KOPT-K1 (cell line): ENCODE data around the gene FUBP3.

Experiments
- H3K27ac ChIP-seq: fragments of 200-600 bp; sonication (generic); 2 replicates; pipeline ENCODE4 v1.5.1; 2016; ENCODE audit warnings: antibody characterized with exemption, mild to moderate bottlenecking, low read depth, low read length; ENCODE audit not compliant: poor library complexity, severe bottlenecking
- H3K36me3 ChIP-seq: fragments of 200-600 bp; sonication (generic); 2 replicates; pipeline ENCODE4 v1.5.1; 2017; ENCODE audit warnings: antibody characterized with exemption, mild to moderate bottlenecking, low read length, moderate library complexity; ENCODE audit not compliant: insufficient read depth
- H3K9me3 ChIP-seq: fragments of 200-600 bp; sonication (generic); 2 replicates; pipeline ENCODE4 v1.5.1; 2017; ENCODE audit warnings: antibody characterized with exemption, low read length, mild to moderate bottlenecking; ENCODE audit not compliant: insufficient read depth, poor library complexity, severe bottlenecking

FUBP3 gene, protein sequence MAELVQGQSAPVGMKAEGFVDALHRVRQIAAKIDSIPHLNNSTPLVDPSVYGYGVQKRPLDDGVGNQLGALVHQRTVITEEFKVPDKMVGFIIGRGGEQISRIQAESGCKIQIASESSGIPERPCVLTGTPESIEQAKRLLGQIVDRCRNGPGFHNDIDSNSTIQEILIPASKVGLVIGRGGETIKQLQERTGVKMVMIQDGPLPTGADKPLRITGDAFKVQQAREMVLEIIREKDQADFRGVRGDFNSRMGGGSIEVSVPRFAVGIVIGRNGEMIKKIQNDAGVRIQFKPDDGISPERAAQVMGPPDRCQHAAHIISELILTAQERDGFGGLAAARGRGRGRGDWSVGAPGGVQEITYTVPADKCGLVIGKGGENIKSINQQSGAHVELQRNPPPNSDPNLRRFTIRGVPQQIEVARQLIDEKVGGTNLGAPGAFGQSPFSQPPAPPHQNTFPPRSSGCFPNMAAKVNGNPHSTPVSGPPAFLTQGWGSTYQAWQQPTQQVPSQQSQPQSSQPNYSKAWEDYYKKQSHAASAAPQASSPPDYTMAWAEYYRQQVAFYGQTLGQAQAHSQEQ

DNA sequence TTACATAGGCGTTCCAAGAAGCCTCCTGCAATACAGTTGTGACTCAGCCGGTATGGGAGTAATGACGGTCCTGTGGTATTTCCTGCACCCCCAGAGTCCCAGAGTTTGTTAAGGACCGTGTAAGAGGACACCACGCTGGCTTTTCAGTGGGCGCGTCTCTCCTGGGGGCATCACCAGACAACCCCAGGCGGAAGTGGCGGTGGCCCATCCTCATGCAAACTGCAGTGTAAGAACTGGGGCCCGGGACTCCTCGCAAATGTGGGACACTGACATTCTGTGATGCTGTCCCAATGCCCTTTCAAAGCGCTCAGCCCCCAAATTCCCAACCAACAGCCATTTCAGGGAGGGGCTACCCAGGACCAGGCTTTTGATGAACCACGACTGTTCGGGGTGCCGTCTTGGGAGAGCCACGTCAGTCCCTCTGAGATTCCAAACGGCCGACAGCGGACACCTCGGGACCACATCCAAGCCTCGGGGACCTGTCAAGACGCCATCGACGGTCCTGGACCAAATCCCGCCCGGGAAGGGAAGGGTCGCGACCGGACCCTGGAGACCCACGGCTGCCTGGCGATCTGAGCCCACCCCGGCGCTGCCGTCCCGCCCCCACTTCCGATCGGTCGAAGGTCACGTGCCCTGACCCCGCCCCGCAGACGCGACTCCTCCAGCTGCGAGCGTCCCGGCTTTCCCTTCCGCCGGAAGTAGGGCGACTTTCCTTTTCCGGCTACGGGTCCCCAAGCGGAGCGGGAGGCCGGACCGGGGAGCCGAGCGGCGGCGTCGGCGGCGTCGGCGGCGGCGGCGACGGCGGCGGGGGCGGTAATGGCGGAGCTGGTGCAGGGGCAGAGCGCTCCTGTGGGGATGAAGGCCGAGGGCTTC, at the start of gene FUBP3:
Gene FUBP3, plus strand, starts transcription at position 713 of the 873 bp plus-strand sequence. Its CDS starts 104 bp downstream, at position 817.
- H3K9me3 ChIP-seq = no peaks in the 10 kb centered on the region
- peaks cover 28% of the 10 kb centered on the region for H3K36me3 ChIP-seq
- peak within 1 kb of the TSS; percentile 78 for H3K27ac ChIP-seq

DNA sequence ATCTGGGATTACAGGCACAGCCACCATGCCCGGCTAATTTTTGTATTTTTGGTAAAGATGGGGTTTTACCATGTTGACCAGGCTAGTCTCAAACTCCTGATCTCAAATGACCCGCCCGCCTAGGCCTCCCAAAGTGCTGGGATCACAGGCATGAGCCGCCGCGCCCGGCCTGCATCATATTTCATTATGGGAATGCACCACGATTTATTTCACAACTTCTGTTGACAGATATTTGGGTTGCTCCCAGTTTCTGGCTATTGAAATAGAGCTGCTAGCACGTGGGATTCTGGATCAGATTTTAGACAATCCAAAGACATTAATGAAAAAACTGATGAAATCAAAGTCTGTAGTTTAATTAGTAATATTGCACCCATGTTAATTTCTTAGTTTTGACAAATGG, 48.4 kb upstream of the FUBP3 start:
- Histone ChIP-seq H3K9me3 (no peaks in the 10 kb centered on the region), H3K36me3 (no peaks in the 10 kb centered on the region), H3K27ac (no peak overlapping the region)

DNA sequence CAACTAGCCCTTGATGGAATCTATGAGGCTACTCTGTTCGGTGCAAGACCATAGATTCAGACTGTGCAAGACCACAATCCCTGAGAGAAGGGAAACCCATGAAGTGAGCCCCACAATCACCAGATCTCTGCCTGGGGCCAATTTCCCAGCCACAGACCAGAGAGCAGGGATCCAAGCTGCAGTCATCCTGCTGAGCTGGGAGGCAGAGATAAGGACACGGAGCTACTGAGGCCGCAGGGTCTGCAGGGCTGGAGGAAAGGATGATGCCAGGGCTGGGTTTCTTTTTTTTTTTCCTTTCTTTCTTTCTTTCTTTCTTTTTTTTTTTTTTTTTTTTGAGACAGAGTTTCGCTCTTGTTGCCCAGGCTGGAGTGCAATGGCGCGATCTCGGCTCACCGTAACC, 47.7 kb upstream of the FUBP3 start:
- H3K36me3 ChIP-seq = no peaks in the 10 kb centered on the region
- no peaks in the 10 kb centered on the region for H3K9me3 ChIP-seq
- no peak overlapping the region for H3K27ac ChIP-seq

DNA sequence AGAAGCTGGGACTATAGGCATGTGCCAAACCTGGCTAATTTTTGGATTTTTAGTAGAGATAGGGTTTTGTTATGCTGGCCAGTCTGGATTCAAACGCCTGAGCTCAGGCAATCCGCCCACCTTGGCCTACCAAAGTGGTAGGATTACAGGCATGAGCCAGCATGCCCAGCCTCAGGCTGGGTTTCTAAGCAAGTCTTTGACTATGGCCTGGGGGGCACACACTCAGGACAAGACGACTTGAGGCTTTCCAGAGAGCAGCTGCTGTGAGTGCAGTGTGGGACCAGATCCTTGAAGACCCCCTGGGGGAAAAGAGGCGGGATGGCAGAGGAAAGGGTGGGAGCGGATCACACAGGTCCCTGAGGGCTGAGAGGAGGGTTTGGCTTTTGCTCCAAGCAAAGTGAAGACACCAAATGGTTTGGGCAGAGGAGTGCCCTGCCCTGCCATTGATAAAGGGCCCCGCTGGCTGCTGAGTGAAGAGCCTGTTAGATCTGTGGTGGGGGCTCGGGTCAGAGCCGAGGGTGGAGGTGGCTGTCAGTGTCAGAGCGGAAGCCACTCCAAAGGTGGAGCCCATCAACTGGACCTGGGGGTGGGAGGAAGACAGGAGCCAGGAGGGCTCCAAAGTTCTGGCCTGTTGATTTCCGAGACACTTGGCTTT, 46.8 kb upstream of the FUBP3 start:
- Histone ChIP-seq H3K36me3 (no peaks in the 10 kb centered on the region), H3K9me3 (no peaks in the 10 kb centered on the region), H3K27ac (no peak overlapping the region)

DNA sequence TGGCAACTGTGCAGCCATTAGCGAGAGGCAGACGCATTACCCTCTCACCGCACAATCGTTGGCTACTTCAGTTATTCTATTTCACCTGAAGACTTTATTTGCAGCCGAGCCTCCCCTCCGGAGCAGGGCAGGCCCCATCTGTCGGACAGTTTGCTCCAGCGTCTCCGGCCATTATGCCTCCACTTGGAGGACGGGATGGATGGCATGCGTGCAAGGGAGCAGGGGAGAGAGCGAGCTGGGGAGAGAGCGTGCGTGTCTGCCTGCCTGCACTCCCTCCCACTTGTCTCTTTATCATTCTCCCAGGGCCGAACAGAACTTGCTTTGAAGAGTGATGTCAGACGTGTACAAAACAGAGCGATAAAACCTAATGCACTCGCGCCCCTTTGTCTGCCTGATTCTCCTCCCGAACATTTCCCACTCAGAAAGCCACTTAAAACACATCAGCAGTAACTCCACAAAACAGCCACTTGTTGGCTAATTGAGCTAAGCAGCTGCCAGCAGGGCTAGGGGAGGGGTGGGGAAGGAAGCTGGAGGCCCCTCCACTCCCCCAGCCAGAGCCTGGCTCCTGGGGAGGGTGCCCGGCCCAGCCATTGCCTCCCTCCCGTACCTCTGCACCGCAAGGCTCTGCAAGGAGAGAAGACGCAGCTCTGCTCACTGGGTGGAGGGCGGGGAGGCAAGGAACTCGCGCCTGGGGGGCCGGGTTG, 43.4 kb upstream of the FUBP3 start:
- H3K36me3 ChIP-seq = no peaks in the 10 kb centered on the region
- no peak overlapping the region for H3K27ac ChIP-seq
- H3K9me3 ChIP-seq = no peaks in the 10 kb centered on the region

DNA sequence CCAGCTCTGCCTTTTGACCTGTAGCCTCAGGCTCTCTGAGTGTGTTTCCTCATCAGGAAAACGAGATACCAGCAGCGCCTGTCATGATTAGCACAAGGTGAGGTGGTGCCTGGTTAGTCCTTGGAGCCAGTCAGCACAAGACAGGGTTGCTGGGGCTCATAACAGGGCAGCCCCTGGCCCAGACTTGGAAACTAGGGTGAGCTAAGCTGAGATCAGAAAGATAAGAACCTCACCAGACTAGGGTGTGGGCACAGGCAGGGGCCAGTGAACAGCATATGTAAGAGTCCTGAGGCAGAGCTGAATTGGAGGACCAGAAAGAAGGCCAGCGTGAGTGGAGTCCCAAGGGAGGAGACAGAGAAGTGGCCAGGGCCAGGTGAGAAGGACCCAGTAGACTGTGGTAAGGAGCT, 42.7 kb upstream of the FUBP3 start:
- no peaks in the 10 kb centered on the region for H3K36me3 ChIP-seq
- no peaks in the 10 kb centered on the region for H3K9me3 ChIP-seq
- no peak overlapping the region for H3K27ac ChIP-seq

DNA sequence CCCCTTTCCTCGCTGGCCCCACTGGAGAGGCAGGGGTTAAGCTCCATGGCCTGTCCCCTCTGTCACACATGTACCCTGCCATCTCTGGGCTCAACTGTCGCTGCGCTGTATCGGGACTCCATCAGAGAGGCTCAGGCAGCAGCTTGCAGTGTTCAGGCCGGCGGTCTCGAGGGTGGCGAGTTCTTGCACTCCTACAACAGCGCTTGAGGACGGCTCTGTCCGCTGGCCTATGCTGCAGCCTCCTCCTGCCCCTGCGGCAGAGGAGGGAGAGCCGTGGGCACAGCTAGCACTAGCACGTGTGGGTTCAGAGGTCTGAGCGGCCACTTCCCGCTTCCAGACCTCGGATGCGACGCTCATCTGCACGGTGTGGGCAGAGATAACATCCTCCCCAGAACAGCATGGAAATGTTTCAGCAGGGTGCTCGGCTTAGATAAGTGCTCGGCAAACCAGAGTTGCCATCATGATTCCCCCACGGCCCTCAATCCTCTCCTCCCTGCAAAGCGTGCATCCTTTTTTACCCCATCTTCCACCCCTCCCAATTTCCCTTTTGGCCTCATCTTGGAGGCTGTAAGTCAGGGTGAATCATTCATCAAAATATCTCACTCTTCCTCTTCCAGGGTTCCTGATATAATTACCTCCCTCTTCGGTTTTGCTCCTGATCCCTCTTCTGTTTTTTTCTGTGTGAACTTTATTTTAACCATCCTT, 41.9 kb upstream of the FUBP3 start:
- Histone ChIP-seq H3K9me3 (no peaks in the 10 kb centered on the region), H3K27ac (no peak overlapping the region), H3K36me3 (no peaks in the 10 kb centered on the region)

DNA sequence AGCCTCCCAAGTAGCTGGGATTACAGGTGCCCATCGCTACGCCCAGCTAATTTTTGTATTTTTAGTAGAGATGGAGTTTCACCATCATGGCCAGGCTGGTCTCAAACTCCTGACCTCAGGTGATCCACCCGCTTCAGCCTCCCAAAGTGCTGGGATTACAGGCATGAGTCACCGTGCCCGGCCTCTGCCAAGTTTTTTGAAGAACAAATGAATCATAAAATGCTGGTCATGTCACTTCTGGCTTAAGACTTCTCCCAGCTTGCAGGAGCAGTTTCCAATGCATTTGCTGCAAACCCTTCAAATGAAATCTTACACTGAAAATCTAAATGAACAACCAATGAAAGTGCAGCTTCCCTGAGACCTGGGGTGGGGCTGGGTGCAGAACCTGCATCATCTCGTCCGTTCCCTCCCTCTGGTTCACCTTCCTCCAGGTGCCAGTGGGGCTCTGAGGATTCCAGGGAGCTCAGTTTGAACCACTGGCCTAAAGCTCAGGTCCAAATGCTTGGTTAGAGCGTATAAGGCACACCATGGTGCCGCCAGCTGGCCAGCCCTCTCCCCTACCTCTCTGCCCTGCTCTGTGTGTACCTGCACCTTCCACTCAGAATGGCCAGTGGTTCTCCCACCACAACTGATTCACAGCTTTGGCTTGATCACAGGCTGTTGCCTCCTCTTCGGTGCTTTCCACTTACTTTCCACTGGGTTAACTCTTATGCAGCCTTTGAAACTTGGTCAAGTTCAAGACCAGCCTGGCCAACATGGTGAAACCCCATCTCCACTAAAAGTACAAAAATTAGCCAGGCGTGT, 39.8 kb upstream of the FUBP3 start:
- Histone ChIP-seq H3K9me3 (no peaks in the 10 kb centered on the region), H3K36me3 (no peaks in the 10 kb centered on the region), H3K27ac (no peak overlapping the region)

DNA sequence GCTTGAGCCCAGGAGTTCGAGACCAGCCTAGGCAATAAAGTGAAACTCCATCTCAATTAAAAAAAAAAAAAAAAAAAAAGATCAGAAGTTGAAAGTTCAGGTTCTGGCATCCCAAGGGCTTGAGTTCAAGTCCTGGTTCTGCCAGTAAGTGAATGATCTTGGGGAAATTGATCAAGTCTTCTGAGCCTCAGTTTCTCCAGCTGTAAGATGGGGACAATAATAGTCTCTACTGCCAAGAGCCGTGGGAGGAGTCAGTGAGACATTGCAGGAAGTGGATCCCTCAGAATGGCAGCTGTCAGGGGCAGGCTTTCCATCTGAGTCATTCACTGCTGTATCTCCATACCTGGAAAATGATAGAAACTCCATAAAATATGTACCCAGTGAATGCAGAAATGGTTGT, 37.8 kb upstream of the FUBP3 start:
- H3K27ac ChIP-seq = no peak overlapping the region
- no peaks in the 10 kb centered on the region for H3K36me3 ChIP-seq
- no peaks in the 10 kb centered on the region for H3K9me3 ChIP-seq

DNA sequence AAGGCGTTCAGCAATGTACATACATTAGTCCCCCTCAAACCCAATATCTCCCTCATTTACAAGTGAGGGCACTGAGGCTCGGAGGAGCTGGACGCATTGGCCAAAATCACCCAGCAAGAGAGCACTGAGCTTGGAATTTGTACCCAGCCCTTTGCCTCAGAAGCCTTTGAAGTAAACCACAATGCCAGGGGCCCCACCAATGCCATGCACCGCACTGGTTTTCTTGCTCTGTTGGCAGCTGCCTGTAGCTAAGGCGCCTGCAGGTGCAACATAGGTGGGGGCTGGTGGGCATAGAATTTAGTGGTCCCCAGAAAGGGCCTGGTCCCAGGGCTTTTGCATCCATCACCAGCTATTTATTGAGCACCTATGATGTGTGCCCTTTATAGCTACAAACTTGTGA, 37.3 kb upstream of the FUBP3 start:
- no peak overlapping the region for H3K27ac ChIP-seq
- no peaks in the 10 kb centered on the region for H3K9me3 ChIP-seq
- no peaks in the 10 kb centered on the region for H3K36me3 ChIP-seq

DNA sequence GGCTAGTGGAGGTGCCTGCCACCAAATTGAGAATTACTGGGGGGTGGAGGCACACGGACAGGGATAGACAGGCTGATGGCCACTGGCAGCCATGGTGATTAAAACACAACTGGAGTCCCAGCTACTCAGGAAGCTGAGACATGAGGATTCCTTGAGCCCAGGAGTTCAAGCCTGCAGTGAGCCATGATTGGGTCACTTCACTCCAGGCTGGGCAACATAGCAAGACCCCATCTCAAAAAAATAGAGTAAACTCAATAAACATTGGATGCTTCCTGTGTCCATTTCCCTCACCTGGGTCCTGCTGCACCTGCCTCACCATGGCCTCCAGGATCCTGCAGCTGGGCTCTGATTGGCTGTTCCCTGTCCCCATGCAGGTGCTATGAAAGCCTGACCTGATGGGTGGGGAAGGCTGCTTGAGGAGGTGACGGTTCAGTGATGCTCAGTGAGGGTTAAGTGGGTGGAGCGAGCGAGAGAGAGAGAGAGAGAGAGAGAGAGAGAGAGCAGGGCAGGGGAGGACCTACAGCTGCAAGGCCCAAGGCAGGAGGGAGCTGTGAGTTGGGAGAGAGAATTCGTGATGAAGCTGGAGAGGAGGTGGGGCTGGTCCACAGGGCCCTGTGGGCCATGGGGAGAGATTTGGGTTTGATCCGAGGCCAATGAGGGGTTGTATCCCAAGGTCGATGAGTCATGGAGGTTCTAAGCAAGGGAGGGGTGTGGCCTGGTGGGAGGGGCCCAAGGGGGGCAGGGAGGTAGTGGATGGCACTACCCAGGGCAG, 36.7 kb upstream of the FUBP3 start:
- H3K36me3 ChIP-seq = no peaks in the 10 kb centered on the region
- H3K27ac ChIP-seq = no peak overlapping the region
- H3K9me3 ChIP-seq = no peaks in the 10 kb centered on the region

DNA sequence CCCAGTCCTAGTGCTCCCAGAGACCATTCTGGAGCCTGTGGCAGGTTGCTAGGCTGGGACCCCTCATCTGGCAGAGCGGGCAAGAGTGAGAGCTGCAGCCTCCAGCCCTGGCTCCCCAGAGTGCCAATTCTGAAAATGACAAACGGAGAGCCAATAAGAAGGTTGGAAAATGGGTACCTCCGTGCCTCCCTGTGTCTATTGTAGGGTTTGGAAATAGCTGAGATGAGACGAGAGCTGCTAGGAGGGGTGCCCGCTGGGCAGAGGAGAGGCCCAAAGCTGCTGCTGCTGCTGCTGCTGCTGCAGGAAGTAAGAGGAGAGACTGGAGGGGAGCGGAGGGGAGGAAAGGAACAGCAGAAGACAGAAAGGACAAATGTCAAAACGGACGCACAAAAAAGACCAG, 36.0 kb upstream of the FUBP3 start:
- Histone ChIP-seq H3K36me3 (no peaks in the 10 kb centered on the region), H3K9me3 (no peaks in the 10 kb centered on the region), H3K27ac (no peak overlapping the region)

DNA sequence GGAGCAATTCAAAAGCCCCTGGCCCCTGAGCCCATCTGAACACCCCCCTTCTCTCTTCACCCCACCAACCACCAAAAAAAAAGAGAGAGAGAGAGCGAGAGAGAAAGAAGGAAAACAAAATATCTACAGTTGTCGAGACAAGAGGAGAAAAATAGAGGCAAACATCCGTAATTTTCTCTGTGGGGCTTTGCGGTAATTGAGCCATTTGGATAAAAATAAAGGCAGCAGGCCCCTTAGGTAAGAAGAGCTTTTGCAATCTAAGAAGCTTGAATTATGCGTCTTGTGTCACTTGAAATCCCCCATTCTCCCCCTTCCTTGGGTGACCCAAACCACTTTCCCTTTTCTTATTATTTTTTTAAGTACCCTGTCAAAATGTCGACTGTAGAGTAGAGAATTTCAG, 35.5 kb upstream of the FUBP3 start:
- Histone ChIP-seq H3K9me3 (peaks cover 2% of the 10 kb centered on the region), H3K36me3 (no peaks in the 10 kb centered on the region), H3K27ac (no peak overlapping the region)
